HG02885 (cell line): ENCODE data around the gene RAB11FIP3.
"Not testable (repeated sequence)": the region's sequence is repeated elsewhere in the genome, so short reads cannot be mapped to it uniquely, and the experiment has no call there.

Experiments used
- ATAC-seq: cut with Tn5 transposase; IDR thresholded peaks from one replicate; pipeline ENCODE4 v1.9.1; 2021; ENCODE audit warnings: mild to moderate bottlenecking; ENCODE audit not compliant: unreplicated experiment, poor library complexity

RAB11FIP3 gene

GRCh38 chr16:415170-415498 lies 10.3 kb upstream of the RAB11FIP3 start:
- ATAC-seq: not testable (repeated sequence)

- not testable (repeated sequence) for ATAC-seq
Measured at GRCh38 chr16:422179-422578, 3.3 kb upstream of the RAB11FIP3 start.

GRCh38 chr16:424033-424622 lies 1.3 kb upstream of the RAB11FIP3 start:
- ATAC-seq: no peak

- no peak for ATAC-seq
Measured at GRCh38 chr16:424623-425081, 797 bp upstream of the RAB11FIP3 start.

- peak; percentile 40 for ATAC-seq
Measured at GRCh38 chr16:425740-426114, 278 bp downstream of the RAB11FIP3 start.

GRCh38 chr16:426115-426905 lies 861 bp downstream of the RAB11FIP3 start:
- peak; percentile 23 for ATAC-seq

- no peak for ATAC-seq
Measured at GRCh38 chr16:426906-427249, 1.4 kb downstream of the RAB11FIP3 start.

GRCh38 chr16:427250-427649 lies 1.8 kb downstream of the RAB11FIP3 start:
- no peak for ATAC-seq

GRCh38 chr16:430904-431303 lies 5.5 kb downstream of the RAB11FIP3 start:
- ATAC-seq: no peak

GRCh38 chr16:440627-441026 lies 15.2 kb downstream of the RAB11FIP3 start:
- no peak for ATAC-seq

- no peak for ATAC-seq
Measured at GRCh38 chr16:441447-441846, 16.0 kb downstream of the RAB11FIP3 start.

GRCh38 chr16:442976-443375 lies 17.5 kb downstream of the RAB11FIP3 start:
- ATAC-seq: no peak

- no peak for ATAC-seq
Measured at GRCh38 chr16:444027-444426, 18.6 kb downstream of the RAB11FIP3 start.

GRCh38 chr16:445566-445965 lies 20.1 kb downstream of the RAB11FIP3 start:
- no peak for ATAC-seq

GRCh38 chr16:450385-450784 lies 24.9 kb downstream of the RAB11FIP3 start:
- no peak for ATAC-seq

- ATAC-seq: no peak
Measured at GRCh38 chr16:450785-451512, 25.5 kb downstream of the RAB11FIP3 start.

- no peak for ATAC-seq
Measured at GRCh38 chr16:454397-454940, 29.0 kb downstream of the RAB11FIP3 start.

- no peak for ATAC-seq
Measured at GRCh38 chr16:455453-455852, 30.0 kb downstream of the RAB11FIP3 start.

GRCh38 chr16:456891-457483 lies 31.5 kb downstream of the RAB11FIP3 start:
- no peak for ATAC-seq

- no peak for ATAC-seq
Measured at GRCh38 chr16:457732-458400, 32.4 kb downstream of the RAB11FIP3 start.
